ENCODE measurements around the gene PUM1. TPM values are rescaled to one million over a fixed set of nuclear protein-coding genes. Genes with fewer than 3 reads are reported as not detected.
"Not testable (repeated sequence)": the region's sequence is repeated elsewhere in the genome, so short reads cannot be mapped to it uniquely, and the experiment has no call there.

PUM1 gene
- total RNA-seq, 4 donors from 2014 or later: 118 to 191 (median 132) TPM

GRCh38 chr1:31055501-31055900, 10.0 kb downstream of the PUM1 start:
- Histone ChIP-seq H3K36me3 (peaks cover 13 to 15% of the 10 kb centered on the region in 2 donors), H3K4me1 (peaks cover 22 to 53% of the 10 kb centered on the region in 2 donors), H3K9me3 (no peaks in the 10 kb centered on the region), H3K4me3 (replicated peaks in 1 of 3) (no peak overlapping the region), H3K27ac (peak overlapping the region in 1 of 3 donors; percentile 37), H3K27me3 (no peaks in the 10 kb centered on the region)
- DNase-seq: no peak
- TF ChIP-seq POLR2A (IDR thresholded peaks at IDR 0.05) (no peak), CTCF (IDR thresholded peaks at IDR 0.05) (no peak)
- WGBS, 2 donors: 54 to 57% methylated on average over 3 of the region's 3 CpGs
- intact Hi-C loops (cut with DNase I): no loop called here

GRCh38 chr1:31054958-31055481, 10.5 kb downstream of the PUM1 start:
- intact Hi-C loops (cut with DNase I): no loop called here
- Histone ChIP-seq H3K36me3 (peaks cover 13 to 15% of the 10 kb centered on the region in 2 donors), H3K4me3 (replicated peaks in 1 of 3) (no peak overlapping the region), H3K27ac (peak overlapping the region in 1 of 3 donors; percentile 37), H3K9me3 (no peaks in the 10 kb centered on the region), H3K4me1 (peaks cover 19 to 49% of the 10 kb centered on the region in 2 donors), H3K27me3 (no peaks in the 10 kb centered on the region)
- WGBS, 2 donors: 73 to 74% methylated on average over 5 of the region's 5 CpGs
- DNase-seq: no peak
- TF ChIP-seq CTCF (IDR thresholded peaks at IDR 0.05) (no peak), POLR2A (IDR thresholded peaks at IDR 0.05) (no peak)

GRCh38 chr1:31054349-31054748, 11.2 kb downstream of the PUM1 start:
- peaks cover 13 to 15% of the 10 kb centered on the region in 2 donors for H3K36me3 ChIP-seq
- peaks cover 19 to 44% of the 10 kb centered on the region in 2 donors for H3K4me1 ChIP-seq
- intact Hi-C loops (cut with DNase I): no loop called here
- 60 to 68% methylated on average over 3 of the region's 3 CpGs for WGBS, 2 donors
- no peaks in the 10 kb centered on the region for H3K27me3 ChIP-seq
- no peak for TF ChIP-seq CTCF (IDR thresholded peaks at IDR 0.05)
- TF ChIP-seq POLR2A (IDR thresholded peaks at IDR 0.05): no peak
- no peak overlapping the region for H3K4me3 ChIP-seq (replicated peaks in 1 of 3)
- no peak overlapping the region for H3K27ac ChIP-seq
- no peak for DNase-seq
- H3K9me3 ChIP-seq: no peaks in the 10 kb centered on the region

- H3K4me3 ChIP-seq (replicated peaks in 1 of 3); intact Hi-C loops (cut with DNase I): not testable (repeated sequence)
Measured at GRCh38 chr1:31052613-31053012, 12.9 kb downstream of the PUM1 start.

GRCh38 chr1:31051611-31052010, 13.9 kb downstream of the PUM1 start:
- 73 to 74% methylated on average over 1 of the region's 1 CpG for WGBS, 2 donors
- no peak overlapping the region for H3K27ac ChIP-seq
- no peaks in the 10 kb centered on the region for H3K27me3 ChIP-seq
- H3K4me1 ChIP-seq: peaks cover 16 to 45% of the 10 kb centered on the region in 2 donors
- DNase-seq: no peak
- no peaks in the 10 kb centered on the region for H3K36me3 ChIP-seq
- H3K4me3 ChIP-seq (replicated peaks in 1 of 3): no peak overlapping the region
- no peaks in the 10 kb centered on the region for H3K9me3 ChIP-seq
- no peak for TF ChIP-seq CTCF (IDR thresholded peaks at IDR 0.05)
- no peak for TF ChIP-seq POLR2A (IDR thresholded peaks at IDR 0.05)
- intact Hi-C loops (cut with DNase I): no loop called here

More at GRCh38 chr1:31052613-31053012, 12.9 kb downstream of the PUM1 start:
- peak; percentile 32 to 44 for DNase-seq
- peaks cover 19 to 44% of the 10 kb centered on the region in 2 donors for H3K4me1 ChIP-seq
- WGBS, 2 donors: 48 to 60% methylated on average over 14 of the region's 14 CpGs
- not testable (repeated sequence) for H3K27me3 ChIP-seq, H3K9me3 ChIP-seq, H3K36me3 ChIP-seq, H3K27ac ChIP-seq

- H3K9me3 ChIP-seq; H3K27ac ChIP-seq; H3K27me3 ChIP-seq; H3K36me3 ChIP-seq; H3K4me3 ChIP-seq (replicated peaks in 1 of 3); DNase-seq; intact Hi-C loops (cut with DNase I): not testable (repeated sequence)
- 81 to 93% methylated on average over 5 of the region's 5 CpGs for WGBS, 2 donors
- H3K4me1 ChIP-seq: peaks cover 7 to 15% of the 10 kb centered on the region in 2 donors
Measured at GRCh38 chr1:31047507-31047906, 18.0 kb downstream of the PUM1 start.

Data from thyroid gland (tissue), 4 donors.